Pons (tissue), 1 donor: ENCODE results near the gene CHKB.

Source experiments
- DNase-seq: peaks from one replicate; pipeline ENCODE4 v3.0.0-alpha.2; 2016; ENCODE audit warnings: low spot score

CHKB gene

DNA sequence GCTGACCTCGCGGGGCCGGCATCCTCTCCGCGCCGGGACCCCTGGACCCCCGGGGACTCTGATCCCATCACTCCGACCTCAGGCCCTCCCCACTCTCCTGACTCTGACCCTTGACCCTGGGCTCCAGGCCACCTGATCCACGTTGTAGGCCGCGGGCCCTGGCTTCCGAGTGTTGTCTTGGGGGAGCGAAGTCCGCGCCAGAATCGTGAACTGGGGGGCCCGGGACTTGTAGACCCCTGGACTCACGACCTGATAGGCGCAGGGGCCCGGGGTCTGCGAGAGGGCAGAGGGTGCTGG is 52.1 kb downstream of the CHKB start:
- no peak for DNase-seq

DNA sequence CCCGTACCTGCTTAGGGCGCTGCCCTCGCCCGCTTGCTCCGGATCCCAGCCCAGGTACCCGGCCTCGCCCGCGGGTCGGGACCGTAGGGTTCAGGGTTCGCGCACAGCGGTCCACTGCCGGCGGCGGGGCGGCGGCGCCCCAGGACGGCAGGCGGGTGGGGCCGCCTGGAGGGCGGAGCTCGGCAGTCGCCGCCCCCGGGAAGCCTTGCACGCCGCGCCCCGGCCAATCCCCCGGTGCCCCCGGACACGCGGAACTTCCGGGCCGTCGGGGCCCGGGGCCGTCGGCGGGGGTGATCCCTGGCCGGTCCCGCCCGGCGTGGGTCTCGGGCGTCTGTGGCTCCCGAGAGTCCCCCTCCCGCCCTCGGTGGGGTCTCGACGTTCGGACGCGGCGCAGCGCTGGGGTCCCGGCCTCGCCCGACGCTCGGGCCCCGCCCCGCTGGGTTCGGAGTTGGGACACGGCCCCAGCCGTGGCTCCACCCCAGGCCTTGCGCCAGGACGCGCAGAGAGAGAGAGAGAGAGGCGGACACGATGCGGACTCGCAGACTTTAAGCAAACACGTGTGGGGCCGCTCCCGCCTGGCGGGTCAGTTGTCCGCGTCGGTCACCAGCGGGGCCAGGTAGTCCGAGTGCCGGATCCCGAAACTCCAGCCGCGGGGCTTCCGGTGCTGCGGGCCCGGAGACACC is 52.6 kb downstream of the CHKB start, which contains the start of gene TYMP:
Gene TYMP, minus strand, starts transcription at position 116 of the 683 bp plus-strand sequence. CDS start 303 bp downstream, outside the sequence.
- no peak for DNase-seq

DNA sequence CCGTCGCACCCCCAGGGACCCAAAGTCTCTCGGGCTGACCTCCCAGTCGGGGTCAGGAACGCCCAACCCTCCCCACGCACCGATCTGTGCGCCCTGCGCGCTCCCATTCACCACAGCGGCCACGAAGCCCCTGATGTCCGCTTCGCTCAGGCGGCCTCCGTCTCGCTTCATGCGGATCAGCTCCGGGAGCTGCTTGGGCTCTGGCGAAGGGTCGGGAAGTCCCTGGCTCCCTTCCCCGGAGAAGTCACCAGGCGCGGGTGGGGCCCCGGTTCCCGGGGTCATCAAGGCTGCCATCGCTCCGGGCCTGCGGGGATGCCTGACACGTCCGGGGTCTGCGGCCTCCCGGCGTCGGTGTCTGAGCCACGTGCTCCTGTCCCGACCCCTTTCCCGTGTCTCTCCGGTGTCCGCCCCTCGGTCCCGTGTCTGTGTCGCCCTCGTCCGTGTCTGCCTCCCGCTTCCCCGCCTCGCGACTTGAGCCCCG is 53.2 kb downstream of the CHKB start:
- no peak for DNase-seq
